NCI-H510A (cell line): ENCODE measurements around the gene CEP112.
A peak's percentile ranks its signal among the peaks of the same experiment; 100 is the strongest.
"Not testable (repeated sequence)": the region's sequence is repeated elsewhere in the genome, so short reads cannot be mapped to it uniquely, and the experiment has no call there.

Experiments
- DNase-seq: peaks from one replicate; lab custom pipeline; 2025; lab: John Stamatoyannopoulos, UW

CEP112 gene

DNA sequence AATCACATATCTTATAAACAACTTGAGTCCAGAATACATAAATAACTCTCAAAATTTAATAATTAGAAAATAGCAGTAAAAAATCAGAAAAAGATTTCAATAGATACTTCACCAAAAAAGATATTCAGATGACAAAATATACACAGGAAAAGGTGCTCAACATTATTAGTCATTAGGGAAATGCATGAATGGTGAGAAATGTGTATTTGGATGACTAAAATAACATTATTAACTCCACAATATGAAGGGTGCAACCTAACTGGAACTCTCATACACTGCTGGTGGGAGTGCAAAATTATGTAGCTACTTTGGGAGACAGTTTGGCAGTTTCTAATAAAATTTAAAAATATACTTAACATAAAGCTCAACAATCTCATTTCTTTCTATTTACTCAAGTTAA lies 368.2 kb downstream of the CEP112 start:
- no peak for DNase-seq

DNA sequence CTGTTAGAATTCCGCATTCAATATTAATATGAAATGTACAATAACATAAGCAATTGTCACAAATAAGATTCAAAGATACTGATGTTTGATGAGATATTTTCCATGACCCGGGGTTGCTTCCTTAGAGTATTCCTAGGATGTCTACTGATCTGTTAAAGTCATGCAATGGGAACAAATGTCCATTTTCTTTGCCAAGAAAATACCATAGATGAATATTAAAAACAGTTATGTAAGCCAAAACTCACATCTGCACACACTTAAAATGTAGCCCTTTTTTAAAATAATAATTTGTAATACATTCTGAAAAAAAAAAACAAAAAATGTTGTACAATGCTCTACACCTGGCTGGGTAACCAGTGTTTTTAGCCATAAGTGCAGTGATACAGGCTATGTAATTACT lies 371.1 kb downstream of the CEP112 start:
- DNase-seq, result no peak

DNA sequence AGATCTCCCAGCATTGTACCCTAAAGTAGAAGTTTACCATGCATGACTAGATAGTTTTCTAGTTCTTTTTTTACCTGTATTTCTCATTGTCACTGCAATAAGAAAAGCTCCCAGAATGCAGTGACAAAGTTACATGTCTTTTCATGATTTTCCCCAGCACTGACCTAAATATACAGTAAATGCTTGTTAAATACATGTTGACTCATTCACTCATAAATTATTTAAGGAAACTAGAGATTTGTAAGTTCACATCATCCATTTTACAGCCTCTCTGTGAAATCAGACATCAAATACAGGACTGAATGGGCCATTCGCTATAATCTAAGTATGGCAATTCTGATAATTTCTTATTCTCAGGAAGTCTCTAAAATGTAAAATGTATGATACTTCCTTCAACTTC lies 371.6 kb downstream of the CEP112 start:
- DNase-seq, result no peak

DNA sequence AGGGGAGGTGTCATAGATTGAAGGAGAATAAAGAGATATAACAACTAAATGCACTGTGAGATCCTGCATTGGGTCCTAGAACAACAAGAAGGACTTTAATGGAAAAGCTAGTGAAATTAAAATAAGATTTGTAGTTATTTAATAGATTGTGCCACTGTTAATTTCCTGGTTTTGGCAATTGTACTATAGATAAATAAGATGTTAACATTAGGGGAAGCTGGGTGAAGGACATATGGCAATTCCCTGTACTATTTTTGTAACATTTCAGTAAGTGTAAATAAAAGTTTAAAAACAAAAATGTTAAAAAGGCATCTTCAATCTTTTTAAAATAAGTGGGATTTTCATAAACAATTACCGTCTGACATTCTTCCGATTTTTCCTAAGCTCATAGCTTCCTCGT lies 372.1 kb downstream of the CEP112 start:
- no peak for DNase-seq

DNA sequence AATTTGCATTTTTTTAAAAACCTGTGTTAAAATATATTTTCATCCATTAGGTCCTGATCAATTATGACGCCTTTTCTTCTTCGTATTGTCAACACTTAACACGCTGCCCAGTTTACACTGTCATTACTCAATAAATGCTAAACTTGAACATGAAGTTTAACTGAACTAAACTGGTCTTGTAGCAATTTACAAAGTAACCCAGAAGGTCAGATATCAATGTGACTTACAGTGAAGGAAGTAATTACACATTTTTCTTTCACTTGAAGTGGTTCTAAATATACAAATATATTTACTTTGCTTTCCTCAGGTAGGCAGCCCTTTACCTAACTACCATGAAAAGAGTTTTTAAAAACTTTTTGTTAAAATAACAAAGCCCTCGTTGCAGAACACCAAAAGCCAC lies 374.0 kb downstream of the CEP112 start:
- no peak for DNase-seq

DNA sequence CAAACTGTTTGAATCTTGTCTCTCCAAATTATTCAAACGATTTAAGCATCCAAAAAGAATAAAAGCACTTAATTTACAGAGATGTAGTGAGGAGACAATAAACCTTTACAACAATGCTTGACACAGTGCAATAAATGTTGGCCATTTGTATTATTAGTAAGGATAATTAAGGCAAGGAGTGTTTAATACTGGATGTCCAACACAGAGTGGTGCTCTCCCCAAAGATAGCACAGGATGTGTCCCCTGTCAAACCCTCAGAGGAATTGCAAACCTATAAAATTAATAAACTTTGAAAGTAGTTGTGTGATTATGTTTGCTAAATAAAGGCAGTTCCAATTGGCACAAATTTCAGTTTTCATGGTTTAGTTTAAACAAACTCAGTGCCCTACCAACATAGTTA lies 377.5 kb downstream of the CEP112 start:
- no peak for DNase-seq

DNA sequence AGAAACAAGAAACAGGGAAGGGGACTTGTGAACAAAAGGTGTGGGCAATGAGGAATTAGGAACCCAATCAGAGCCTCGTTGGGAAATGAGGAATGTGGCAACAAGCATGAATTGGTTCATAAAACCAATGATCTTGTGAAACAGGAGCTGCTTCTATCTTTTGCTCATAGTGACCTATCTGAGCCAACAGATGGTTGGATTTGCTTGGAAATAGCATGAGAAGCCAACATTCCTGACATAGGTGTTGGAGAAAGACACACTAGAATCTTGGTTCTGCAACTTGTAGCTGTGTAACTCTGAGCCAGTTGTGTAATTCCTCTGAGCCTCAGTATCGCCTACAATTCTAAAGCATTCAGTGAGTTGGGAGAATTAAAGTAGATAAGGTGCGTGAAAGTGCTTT lies 378.6 kb downstream of the CEP112 start:
- no peak for DNase-seq

DNA sequence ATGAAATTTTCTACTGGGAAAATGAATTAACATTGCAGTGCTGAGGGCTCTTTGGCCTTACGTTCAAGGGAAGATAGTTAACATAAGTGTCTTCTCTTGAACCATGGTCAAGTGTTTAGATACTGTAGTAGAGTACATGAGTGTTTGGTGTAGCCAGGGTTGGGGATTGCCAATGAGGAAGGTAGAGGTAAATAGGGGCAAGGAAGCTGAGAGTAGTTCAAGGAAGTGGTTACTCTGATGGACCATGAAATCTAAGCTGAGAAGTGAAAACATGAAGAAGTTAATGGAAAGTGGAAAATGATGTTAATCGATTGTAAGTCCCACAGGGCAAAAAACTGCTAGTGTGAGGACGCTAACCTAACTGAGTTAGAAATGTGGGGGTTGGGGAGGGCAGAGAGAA lies 380.9 kb downstream of the CEP112 start:
- peak; percentile 9 for DNase-seq

DNA sequence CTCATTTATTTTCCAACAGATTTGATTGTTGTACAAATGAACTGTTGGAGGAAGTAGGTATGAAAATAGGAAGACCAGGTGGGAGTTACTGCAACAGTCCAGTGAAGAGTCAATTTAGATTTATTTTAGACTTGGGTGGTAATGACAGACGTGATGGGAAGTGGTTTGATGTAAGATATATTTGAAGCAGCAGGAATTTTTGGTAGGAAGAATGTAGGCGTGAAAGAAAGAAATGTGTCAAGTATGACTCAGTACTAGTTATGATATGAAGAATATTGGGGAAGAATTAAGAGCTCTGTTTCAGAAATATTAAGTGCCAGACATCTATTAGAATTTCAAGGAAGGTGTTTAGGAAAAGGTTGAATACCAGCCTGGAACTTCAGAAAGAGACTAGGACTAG lies 382.6 kb downstream of the CEP112 start:
- no peak for DNase-seq

DNA sequence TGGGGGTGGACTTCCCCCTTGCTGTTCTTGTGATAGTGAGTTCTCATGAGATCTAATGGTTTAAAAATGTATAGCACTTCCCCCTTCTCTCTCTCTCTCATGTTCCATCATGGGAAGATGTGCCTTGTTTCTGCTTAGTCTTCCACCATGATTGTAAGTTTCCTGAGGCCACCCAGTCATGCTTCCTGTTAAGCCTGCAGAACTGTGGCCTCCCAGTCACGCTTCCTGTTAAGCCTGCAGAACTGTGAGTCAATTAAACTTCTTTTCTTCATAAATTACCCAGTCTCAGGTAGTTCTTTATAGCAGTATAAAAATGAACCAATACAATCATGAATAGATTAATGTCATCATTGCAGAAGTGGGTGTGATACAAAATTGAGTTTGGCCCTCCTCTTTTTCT lies 383.4 kb downstream of the CEP112 start:
- DNase-seq, result not testable (repeated sequence)

DNA sequence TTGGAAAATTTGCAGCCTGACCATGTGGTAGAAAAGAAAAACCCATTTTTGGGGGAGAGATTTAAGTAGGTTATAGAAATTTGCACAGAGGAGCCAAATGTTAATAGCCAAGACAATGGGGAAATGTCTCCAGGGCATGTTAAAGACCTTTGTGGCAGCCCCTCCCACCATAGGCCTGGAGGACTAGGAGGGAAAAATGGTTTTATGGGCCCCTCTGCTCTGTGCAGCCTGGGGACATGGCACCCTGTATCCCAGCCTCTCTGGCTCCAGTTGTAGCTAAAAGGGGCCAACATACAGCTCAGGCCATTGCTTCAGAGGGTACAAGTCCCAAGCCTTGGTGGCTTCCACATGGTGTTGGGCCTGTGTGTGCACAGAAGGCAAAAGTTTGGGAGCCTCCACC lies 384.6 kb downstream of the CEP112 start:
- no peak for DNase-seq

DNA sequence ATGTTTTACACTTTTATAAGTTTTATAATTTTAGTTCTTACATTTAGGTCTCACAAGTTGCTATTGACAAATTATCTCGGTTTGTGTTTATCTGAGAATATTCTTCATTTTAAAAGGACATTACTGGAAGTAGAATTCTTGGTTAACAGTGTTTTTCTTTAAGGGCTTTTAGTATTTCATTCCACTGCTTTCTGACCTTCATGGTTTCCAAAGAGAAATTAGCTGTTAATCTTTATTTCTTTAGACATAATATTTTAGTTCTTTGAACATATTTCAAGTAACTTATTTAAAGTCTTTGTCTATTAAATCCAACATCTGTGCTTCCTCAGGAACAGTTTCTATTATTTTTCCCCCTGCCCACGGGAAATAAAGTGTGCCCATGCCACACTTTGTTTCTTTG lies 390.4 kb downstream of the CEP112 start:
- no peak for DNase-seq

DNA sequence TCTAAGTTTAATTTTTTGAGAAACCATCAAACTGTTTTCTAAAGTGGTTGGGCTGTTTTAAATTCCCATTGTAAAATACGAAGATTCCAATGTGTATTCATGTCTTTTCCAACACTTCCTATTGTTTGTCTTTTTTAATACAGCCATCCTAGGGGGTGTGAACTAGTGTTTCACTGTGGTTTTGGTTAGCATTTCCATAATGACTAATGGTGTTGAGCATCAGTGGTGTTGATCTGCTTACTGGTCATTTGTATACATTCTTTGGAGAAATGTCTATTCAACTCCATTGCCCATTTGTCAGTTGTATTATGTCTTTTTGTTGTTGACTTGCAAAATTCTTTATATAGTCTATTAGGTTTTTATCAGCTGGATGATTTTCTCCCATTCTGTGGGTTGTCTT lies 391.3 kb downstream of the CEP112 start:
- DNase-seq, result no peak

DNA sequence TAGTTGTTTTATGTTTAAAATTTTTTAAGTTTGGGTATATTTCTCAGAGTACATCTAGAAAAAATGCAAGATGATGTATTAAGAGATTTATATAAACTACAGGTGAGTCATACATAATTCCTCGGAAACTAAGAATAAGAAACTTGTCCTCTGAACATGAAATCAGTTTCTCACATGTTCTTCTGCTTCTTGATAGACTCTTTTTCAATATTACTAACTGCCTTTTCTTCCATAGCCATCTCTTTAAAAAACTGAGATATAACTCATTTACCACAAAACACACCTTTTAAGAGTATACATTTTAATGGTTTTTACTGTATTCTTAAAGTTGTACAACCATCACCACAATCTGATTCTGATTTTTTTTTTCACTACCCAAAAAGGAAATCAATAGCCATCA lies 392.1 kb downstream of the CEP112 start:
- DNase-seq, result no peak

DNA sequence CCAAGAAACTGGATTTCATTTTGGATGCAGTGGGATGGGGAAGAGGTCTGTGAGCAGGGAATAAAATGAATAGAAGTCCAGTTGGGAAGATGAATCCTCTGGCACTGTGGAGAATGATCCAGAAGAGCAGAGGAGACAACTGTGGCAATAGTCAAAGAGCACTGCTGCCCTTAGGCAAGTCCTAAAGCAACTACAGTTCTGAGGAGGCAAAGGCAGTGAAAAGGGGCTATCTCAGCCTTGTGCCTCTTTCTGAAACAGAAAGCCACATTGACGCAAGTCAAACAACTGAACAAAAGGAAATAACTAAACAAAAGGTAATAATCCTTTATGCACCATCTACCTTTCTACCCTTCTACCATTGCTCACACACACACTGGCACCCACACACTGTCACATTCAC lies 392.5 kb downstream of the CEP112 start:
- DNase-seq, result no peak

DNA sequence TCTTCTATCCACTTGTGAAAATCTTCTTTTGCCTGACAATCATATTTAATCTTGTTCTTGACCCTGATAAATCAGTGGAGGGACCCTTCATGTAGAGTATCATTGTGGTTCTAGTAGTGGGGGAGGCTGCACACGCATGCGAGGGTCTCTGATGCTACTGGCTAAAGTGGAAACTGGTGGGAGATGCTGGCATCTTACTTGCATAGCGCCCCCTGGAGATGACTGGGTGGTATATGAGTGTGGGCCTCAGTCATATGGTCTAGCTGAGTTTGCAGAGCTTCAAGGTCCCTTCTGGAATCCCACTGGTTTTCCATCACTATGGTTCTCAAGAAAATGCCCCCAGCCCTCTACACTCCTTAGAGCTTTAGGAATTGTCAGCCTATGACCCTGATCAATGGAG lies 394.1 kb downstream of the CEP112 start:
- no peak for DNase-seq

DNA sequence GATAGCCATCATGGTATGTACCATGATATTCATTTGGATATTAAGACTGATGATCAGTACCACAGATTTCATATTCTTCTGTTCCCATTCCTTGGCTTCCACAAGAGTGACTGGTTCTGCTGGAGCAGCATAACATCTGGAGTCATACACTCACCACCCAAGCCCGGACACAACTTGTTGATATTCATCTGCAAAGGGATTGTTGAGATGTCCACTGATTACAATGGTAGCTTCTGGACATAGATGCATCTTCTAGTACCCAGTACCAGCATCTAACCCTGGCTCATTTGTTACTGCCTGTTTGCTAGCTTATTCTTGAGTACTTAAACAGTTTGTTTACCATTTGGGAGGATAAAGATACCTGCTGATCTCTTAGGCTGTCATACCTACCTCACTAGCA lies 394.8 kb downstream of the CEP112 start:
- no peak for DNase-seq

DNA sequence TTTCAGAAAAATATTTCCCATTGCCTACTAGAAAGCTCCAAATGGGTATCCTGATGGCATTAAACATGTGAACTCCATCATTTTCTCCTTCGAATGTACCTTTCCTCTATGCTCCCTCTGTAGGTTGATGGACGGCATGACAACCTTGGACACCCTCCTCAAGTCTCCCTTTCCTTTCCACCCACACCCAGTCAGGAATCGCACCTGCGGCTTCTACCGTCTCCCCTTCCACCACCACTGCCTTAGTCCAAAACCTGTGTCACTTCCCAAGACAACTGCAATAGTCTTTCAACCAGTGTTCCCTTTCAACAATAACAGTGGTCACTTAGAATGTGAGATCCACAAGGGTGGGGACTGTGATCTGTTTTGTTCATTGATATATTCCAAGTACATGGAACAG lies 397.4 kb downstream of the CEP112 start:
- peak; percentile 5 for DNase-seq

DNA sequence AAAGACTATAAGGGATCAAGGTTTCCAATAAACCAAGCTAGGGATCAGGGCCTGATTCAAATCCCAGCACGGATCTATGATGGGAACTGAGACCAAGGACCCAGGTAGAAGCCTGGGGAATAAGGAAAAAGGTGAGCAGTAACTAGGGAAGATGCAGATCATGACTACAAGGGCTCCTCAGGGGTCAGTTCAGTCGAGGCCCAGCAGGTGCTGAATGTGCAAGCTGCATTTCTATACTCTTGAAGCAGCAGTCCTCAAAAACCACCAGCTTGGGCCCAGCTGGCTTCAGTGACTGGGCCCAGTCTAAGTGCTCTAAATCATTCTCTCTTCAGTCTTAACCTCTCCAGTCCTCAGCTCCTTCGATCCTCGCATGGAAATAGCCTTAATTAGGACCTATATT lies 401.7 kb downstream of the CEP112 start:
- DNase-seq, result no peak

DNA sequence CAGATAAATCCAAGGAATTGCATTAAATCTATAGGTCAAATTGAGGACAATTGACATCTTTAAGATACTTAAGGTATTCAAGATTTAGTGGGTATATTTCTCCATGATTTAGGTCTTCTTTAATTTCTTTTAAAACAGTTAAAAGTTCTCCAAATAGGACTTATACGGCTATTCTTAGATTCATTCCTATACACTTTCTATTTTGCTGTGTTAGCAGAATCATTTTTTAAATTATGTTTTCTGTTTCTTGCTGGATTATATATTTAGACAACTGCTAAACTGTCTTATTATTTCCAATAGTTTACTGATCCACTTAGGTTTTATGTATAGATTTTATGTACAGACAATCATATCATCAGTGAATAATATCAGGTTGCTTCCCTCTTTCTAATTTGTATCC lies 404.4 kb downstream of the CEP112 start:
- no peak for DNase-seq

DNA sequence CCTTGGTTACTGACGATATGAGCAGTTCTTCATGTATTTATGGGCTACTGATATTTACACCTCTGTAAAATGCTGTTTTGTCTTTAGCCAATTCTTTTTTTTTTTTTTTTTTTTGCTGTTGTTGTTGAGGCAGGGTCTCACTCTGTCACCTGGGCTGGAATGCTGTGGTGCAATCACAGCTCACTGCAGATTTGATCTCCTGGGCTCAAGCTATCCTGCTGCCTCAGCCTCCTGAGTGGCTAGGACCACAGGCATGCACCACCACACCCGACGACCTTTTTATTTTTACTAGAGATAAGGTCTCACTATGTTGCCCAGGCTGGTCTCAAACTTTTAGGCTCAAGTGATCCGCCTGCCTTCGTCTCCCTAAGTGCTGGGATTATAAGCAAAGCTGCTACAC lies 405.5 kb downstream of the CEP112 start:
- DNase-seq, result no peak

DNA sequence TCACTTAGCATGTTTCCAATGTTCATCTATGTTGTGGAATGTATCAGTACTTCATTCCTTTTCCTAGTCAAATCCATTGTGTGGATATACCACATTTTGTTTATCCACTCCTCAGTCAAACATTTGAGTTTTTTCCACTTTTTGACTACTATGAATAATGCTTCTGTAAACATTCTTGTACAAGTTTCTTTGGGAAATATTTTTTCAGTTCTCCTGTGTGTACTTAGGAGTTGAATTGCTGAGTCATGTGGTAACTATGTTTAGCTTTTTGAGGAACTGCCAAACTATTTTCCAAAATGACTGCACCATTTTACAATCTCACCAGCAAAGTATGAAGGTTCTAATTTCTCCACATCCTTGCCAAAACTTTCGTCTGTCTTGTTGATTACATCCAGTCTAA lies 406.8 kb downstream of the CEP112 start:
- DNase-seq, result no peak

DNA sequence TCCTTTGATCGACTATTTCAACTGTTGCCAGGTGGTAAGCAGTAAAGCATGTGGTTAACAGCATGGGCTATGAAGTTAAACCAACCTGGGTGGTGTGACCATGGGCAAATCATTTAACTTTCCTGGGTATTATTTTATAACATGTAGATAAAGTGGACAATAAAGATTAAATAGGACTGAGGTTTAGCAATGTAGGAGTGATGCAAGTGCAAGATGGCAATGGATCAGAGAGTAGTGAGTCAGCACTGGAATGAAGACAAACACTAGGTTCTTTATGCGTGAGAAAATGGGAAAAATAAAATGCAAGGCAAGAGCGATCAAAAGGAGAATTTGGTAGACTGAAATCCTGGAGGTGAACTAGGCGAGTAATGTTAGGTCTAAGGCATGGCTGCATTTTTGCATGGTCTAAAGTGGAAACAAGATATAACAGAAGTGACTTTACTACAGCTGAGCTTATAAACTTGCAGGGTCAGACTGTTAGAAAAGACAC lies 408.0 kb downstream of the CEP112 start:
- DNase-seq, result no peak

DNA sequence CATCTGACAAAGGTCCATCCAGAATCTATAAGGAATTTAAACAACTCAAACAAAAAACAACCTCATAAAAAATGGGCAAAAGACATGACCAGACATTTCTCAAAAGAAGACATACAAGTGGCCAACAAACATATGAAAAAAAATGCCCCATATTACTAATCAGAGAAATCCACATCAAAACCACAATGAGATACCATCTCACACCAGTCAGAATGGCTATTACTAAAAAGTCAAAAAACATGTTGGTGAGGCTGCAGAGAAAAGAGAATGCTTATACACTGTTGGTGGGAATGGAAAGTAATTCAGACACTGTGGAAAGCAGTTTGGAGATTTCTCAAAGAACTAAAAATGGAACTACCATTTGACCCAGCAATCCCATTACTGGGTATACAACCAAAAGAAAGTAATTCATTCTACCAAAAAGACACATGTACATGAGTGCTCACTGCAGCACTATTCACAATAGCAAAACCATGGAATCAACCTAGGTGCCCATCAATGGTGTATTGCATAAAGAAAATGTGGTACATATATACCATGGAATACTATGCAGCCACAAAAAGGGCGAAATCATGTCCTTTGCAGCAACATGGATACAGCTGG lies 409.7 kb downstream of the CEP112 start:
- DNase-seq, result not testable (repeated sequence)

DNA sequence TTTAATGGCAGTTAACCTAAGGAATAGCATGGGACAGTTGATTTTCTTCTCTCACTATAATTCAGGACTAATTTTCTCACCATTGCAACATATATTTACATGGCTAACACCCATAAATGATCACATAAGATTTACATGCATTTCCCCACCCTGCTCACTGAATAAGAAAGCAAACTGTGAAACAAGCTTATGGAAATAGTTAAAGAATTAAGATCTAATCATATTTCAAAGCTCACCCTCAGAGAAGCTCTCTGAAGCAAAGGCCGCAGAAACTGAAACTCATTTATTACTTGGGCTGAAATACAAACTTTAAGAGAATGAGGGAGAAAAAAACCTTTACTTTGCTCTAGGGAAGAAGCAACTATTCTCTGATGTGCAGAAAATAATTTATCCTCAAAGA lies 411.8 kb downstream of the CEP112 start:
- no peak for DNase-seq
